ENCODE data around the gene RPRD1B. TPM values are rescaled to one million over a fixed set of nuclear protein-coding genes. Genes with fewer than 3 reads are reported as not detected.

RPRD1B gene
- total RNA-seq, 1 donor from 2014 or later = 29.2 TPM

GRCh38 chr20:37991157-37991866 lies 42.2 kb upstream of the RPRD1B start:
- no peaks in the 10 kb centered on the region for H3K9me3 Mint-ChIP-seq (ENCODE audit: unreplicated experiment)
- TF ChIP-seq CTCF (IDR thresholded peaks at IDR 0.05; ENCODE audit: partially characterized antibody, unreplicated experiment) = no peak
- H3K4me3 Mint-ChIP-seq (ENCODE audit: unreplicated experiment) = peak overlapping the region; percentile 31
- H3K4me1 Mint-ChIP-seq (ENCODE audit: low read depth, unreplicated experiment) = peaks cover 61% of the 10 kb centered on the region
- DNase-seq = no peak
- peak overlapping the region; percentile 84 for H3K27ac Mint-ChIP-seq (ENCODE audit: unreplicated experiment)
- H3K27me3 Mint-ChIP-seq (ENCODE audit: unreplicated experiment) = peaks cover 2% of the 10 kb centered on the region
- no peaks in the 10 kb centered on the region for H3K36me3 Mint-ChIP-seq (ENCODE audit: unreplicated experiment)

- TF ChIP-seq CTCF (IDR thresholded peaks at IDR 0.05; ENCODE audit: partially characterized antibody, unreplicated experiment) = no peak
- H3K4me3 Mint-ChIP-seq (ENCODE audit: unreplicated experiment) = no peak overlapping the region
- H3K27me3 Mint-ChIP-seq (ENCODE audit: unreplicated experiment) = peaks cover 2% of the 10 kb centered on the region
- peak overlapping the region; percentile 84 for H3K27ac Mint-ChIP-seq (ENCODE audit: unreplicated experiment)
- no peak for DNase-seq
- no peaks in the 10 kb centered on the region for H3K36me3 Mint-ChIP-seq (ENCODE audit: unreplicated experiment)
- no peaks in the 10 kb centered on the region for H3K9me3 Mint-ChIP-seq (ENCODE audit: unreplicated experiment)
- peaks cover 60% of the 10 kb centered on the region for H3K4me1 Mint-ChIP-seq (ENCODE audit: low read depth, unreplicated experiment)
Observed at GRCh38 chr20:37991908-37992307, 41.6 kb upstream of the RPRD1B start.

GRCh38 chr20:37992802-37993409 lies 40.6 kb upstream of the RPRD1B start:
- TF ChIP-seq CTCF (IDR thresholded peaks at IDR 0.05; ENCODE audit: partially characterized antibody, unreplicated experiment) = peak; percentile 74
- peaks cover 2% of the 10 kb centered on the region for H3K27me3 Mint-ChIP-seq (ENCODE audit: unreplicated experiment)

GRCh38 chr20:37994512-37994911 lies 39.0 kb upstream of the RPRD1B start:
- no peaks in the 10 kb centered on the region for H3K9me3 Mint-ChIP-seq (ENCODE audit: unreplicated experiment)
- peaks cover 3% of the 10 kb centered on the region for H3K36me3 Mint-ChIP-seq (ENCODE audit: unreplicated experiment)
- peaks cover 39% of the 10 kb centered on the region for H3K4me1 Mint-ChIP-seq (ENCODE audit: low read depth, unreplicated experiment)

More at GRCh38 chr20:37992802-37993409, 40.6 kb upstream of the RPRD1B start:
- Mint-ChIP-seq H3K4me1 (ENCODE audit: low read depth, unreplicated experiment) (peaks cover 50% of the 10 kb centered on the region), H3K27ac (ENCODE audit: unreplicated experiment) (no peak overlapping the region), H3K9me3 (ENCODE audit: unreplicated experiment) (no peaks in the 10 kb centered on the region), H3K4me3 (ENCODE audit: unreplicated experiment) (no peak overlapping the region), H3K36me3 (ENCODE audit: unreplicated experiment) (no peaks in the 10 kb centered on the region)
- no peak for DNase-seq

More at GRCh38 chr20:37994512-37994911, 39.0 kb upstream of the RPRD1B start:
- TF ChIP-seq CTCF (IDR thresholded peaks at IDR 0.05; ENCODE audit: partially characterized antibody, unreplicated experiment) = no peak
- H3K27me3 Mint-ChIP-seq (ENCODE audit: unreplicated experiment) = peaks cover 2% of the 10 kb centered on the region
- DNase-seq = no peak
- no peak overlapping the region for H3K4me3 Mint-ChIP-seq (ENCODE audit: unreplicated experiment)
- H3K27ac Mint-ChIP-seq (ENCODE audit: unreplicated experiment) = peak overlapping the region; percentile 1
